Measurements from ENCODE around the gene CAPSL.
"Not testable (repeated sequence)": the region's sequence is repeated elsewhere in the genome, so short reads cannot be mapped to it uniquely, and the experiment has no call there.

CAPSL gene

DNA sequence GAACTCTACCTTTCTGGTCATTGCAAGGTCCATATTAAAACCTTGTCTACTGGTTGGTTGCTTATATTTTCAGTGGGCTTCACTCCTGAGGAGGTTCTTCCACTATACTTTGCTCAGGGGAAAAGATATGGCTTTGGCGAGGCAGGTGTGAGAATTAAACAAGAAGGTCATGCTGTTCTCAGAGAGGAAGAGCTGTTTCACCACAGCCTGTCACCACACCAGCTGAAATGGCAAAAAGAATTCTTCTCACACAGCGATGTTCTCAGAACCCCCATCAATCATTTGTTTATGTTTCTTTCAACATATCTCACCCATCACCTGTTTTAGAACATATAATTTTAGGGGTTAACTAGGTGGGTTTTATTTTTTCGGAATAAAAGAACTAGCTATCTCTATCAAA, 38.6 kb downstream of the CAPSL start:
- Histone ChIP-seq H3K4me3 (no peak overlapping the region), H3K4me1 (no peaks in the 10 kb centered on the region), H3K9me3 (peaks cover 3% of the 10 kb centered on the region; the same call in 1 of the 2 replicates), H3K36me3 (replicated peaks) (no peaks in the 10 kb centered on the region), H3K27me3 (ENCODE audit: low read depth) (no peaks in the 10 kb centered on the region)
- no peak for DNase-seq (ENCODE audit: low spot score in 2 of 2)
- in situ Hi-C loops (cut with MboI; ENCODE audit: low sequenced_read_pairs): no loop called here

DNA sequence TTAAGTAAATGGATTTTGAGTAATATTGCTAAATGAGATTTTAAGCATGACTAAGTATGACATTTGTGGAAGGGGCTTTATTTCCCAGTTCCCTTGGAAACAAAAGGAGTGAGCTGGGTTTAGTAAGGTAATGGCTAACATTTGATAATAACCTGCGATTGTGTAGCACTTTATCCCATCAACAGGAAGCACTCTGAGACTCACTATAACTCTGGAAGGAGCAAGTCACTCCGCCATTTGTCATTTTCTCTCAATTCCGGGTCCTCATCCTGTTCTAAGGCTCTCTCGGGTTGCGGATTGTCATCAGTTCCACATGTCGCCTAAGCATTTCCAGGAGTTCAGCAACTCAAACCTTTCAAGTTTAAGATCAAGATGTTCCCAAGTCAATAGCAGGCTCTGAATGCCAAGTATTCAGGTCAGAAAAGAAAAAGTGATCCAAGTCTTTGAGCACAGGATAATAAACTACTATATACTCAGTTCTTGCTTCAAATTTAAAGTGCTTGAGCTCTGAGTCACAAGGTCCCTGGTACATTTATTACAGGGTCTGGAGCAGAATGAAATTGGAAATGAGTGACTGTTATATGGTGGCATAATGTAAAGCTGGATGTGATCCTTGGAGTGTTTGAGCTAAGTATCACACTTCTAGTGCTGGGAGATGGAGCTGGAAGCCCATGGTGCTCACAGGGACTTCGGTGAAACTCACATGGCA, 39.3 kb downstream of the CAPSL start:
- Histone ChIP-seq H3K27me3 (ENCODE audit: low read depth) (no peaks in the 10 kb centered on the region), H3K4me3 (no peak overlapping the region), H3K4me1 (no peaks in the 10 kb centered on the region), H3K9me3 (peaks cover 3% of the 10 kb centered on the region; the same call in 1 of the 2 replicates), H3K36me3 (replicated peaks) (no peaks in the 10 kb centered on the region)
- in situ Hi-C loops (cut with MboI; ENCODE audit: low sequenced_read_pairs): no loop called here
- no peak for DNase-seq (ENCODE audit: low spot score in 2 of 2)

DNA sequence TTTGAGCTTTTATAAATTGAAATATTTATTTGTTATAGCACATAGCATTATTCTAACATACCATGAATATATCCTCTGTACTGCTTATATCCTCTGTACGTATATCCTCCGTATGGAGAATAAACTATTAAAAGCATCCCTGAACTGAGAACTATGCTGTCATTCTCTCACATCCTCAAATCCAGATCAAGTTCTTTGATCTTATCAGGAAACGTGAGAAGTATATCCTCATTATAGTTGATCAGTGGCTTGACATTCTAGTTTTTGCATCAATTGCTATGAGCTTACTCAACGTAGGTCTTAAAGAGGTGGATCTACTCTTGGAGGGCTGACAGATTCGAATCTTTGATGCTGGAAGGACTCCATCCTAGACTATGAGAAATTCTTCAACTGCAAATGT, 44.3 kb downstream of the CAPSL start:
- in situ Hi-C loops (cut with MboI; ENCODE audit: low sequenced_read_pairs): no loop called here
- Histone ChIP-seq H3K4me3 (no peak overlapping the region), H3K27me3 (ENCODE audit: low read depth) (no peaks in the 10 kb centered on the region), H3K36me3 (replicated peaks) (no peaks in the 10 kb centered on the region), H3K4me1 (peaks cover 6% of the 10 kb centered on the region; the same call in 1 of the 2 replicates), H3K9me3 (no peaks in the 10 kb centered on the region)
- no peak for DNase-seq (ENCODE audit: low spot score in 2 of 2)

DNA sequence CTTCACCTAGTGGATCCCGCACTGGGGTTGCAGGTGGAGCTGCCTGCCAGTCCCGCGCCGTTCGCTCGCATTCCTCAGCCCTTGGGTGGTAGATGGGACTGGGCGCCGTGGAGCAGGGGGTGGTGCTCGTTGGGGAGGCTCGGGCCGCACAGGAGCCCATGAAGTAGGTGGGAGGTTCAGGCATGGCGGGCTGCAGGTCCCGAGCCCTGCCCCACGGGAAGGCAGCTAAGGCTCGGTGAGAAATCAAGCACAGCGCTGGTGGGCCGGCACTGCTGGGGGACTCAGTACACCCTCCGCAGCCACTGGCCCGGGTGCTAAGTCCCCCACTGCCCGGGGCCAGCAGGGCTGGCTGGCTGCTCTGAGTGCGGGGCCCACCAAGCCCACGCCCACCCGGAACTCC, 45.6 kb downstream of the CAPSL start:
- H3K9me3 ChIP-seq; H3K4me3 ChIP-seq; H3K4me1 ChIP-seq; H3K36me3 ChIP-seq (replicated peaks); H3K27me3 ChIP-seq (ENCODE audit: low read depth); in situ Hi-C loops (cut with MboI; ENCODE audit: low sequenced_read_pairs); DNase-seq (ENCODE audit: low spot score in 2 of 2): not testable (repeated sequence)

DNA sequence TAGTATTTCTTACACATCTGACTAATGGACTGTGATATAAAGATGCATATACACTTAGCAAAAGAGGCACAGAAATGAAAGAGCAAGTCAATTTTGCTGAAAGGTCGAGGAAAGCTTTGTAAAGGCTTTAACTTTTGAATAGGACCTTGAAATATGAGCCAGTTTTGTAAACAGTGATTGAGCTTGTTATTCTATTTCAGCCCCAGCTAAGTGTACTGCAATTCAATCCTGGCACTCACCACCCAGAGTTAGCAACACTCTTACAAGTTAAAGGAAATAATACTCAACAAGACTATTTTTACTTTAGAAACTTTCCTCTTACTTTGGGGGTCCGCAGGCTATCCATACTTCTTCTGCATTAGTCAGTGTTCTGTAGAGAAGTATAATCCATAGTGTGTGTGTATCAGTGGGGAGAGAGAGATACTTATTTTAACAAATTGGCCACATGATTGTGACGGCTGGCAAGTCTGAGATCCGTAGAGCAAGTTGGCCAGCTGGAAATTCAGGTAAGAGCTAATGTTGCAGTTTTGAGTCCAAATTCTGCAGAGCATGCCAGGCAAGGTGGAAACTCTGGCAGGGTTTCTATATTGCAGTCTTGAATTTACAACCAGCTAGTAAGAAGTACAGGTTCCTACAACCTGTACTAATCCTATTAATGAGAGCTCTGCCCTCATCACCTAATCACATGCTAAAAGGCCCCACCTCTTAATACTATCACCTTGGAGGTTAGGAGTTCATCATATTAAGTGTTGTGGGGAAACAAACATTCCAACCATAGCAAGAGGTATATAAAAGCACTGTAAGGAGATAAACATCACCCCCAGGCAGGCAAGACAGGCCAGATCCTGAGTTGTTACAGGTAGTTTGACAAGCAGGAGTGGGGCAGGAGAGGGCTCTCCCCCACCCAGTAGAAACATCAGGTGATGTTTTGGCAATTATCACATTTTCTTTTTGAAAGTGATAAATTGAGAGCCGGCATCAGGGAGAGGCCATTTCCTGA, 48.1 kb downstream of the CAPSL start:
- in situ Hi-C loops (cut with MboI; ENCODE audit: low sequenced_read_pairs): no loop called here
- no peak for DNase-seq (ENCODE audit: low spot score in 2 of 2)
- Histone ChIP-seq H3K4me3 (no peak overlapping the region), H3K36me3 (replicated peaks) (no peaks in the 10 kb centered on the region), H3K27me3 (ENCODE audit: low read depth) (no peaks in the 10 kb centered on the region), H3K4me1 (peaks cover 6% of the 10 kb centered on the region; the same call in 1 of the 2 replicates), H3K9me3 (no peaks in the 10 kb centered on the region)

DNA sequence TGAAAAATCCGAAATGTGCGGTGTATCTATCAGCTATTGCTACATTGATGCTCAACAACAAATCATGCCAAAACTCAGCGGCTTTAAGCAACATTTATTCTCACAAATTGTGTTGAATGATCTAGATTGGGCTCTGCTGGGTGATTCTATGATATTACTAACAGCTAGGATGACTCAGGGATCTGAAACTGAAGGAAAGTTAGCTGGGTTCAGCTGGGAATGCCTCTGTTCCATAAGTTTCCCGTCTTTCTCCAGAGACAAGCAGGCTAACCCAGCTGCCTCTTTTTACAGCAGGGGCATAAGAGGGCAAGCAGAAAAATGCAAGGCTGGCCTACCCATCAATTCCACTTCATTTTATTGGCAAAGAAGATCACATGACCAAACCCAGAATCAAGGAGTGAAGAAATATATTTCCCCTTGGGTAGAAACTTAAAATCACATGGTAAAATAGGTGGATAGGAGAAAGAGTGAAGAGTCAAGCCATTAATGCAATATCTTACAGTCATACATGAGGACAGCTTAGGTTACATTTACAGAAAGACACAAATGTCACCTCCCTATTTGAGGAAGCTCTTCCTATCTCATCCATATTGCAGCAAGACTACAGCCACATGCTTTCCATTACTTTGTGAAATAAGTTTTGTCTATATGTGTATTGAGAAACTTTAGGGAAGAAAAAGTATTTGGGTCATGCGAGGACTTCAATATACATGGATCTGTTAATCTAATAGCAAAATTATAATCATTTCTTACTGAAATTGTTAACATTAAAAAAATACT, 50.9 kb downstream of the CAPSL start:
- Histone ChIP-seq H3K36me3 (replicated peaks) (no peaks in the 10 kb centered on the region), H3K27me3 (ENCODE audit: low read depth) (no peaks in the 10 kb centered on the region), H3K4me3 (no peak overlapping the region), H3K4me1 (peaks cover 6% of the 10 kb centered on the region; the same call in 1 of the 2 replicates), H3K9me3 (no peaks in the 10 kb centered on the region)
- DNase-seq (ENCODE audit: low spot score in 2 of 2): no peak
- in situ Hi-C loops (cut with MboI; ENCODE audit: low sequenced_read_pairs): no loop called here

DNA sequence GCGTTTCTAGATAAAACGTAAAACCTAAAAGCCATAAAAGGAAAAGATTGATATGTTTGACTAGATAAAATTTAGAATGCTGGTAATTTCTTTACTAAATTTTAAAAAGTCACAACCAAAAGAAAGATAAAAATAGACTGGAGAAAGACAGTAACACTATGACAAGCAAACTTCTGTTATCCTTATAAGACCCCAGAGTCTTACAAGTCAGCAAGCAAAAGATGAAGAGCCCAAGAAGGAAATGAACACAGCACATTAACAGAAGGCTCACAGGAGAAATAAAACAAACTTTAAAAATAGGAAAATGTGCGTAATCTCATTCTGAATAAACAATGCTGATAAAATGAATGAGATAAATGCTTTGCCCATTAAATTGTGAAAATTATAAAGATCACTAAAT, 52.0 kb downstream of the CAPSL start:
- no peaks in the 10 kb centered on the region for H3K9me3 ChIP-seq
- no peak overlapping the region for H3K4me3 ChIP-seq
- no peaks in the 10 kb centered on the region for H3K36me3 ChIP-seq (replicated peaks)
- DNase-seq (ENCODE audit: low spot score in 2 of 2): no peak
- in situ Hi-C loops (cut with MboI; ENCODE audit: low sequenced_read_pairs): no loop called here
- H3K27me3 ChIP-seq (ENCODE audit: low read depth): no peaks in the 10 kb centered on the region
- peaks cover 6% of the 10 kb centered on the region; the same call in 1 of the 2 replicates for H3K4me1 ChIP-seq

DNA sequence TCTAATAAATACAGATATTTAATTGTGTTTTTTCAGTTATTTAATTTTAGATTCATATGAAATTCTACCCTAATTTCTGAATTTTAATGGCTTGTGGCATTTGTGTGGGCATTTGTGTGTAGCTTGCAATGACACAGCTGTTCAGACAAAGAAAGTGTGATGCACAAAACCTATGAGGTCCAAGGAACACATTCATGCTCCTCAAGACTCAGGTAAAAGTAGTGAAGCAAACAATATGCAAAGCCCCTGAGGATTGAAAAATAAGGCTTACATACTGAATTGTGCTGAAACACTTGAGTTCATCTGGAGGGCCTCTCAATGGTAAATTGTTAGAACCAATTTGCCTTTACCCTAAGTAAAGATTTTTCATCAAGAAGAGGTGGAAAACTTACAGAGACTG, 53.6 kb downstream of the CAPSL start:
- H3K9me3 ChIP-seq: no peaks in the 10 kb centered on the region
- DNase-seq (ENCODE audit: low spot score in 2 of 2): no peak
- H3K4me3 ChIP-seq: no peak overlapping the region
- no peaks in the 10 kb centered on the region for H3K36me3 ChIP-seq (replicated peaks)
- no peaks in the 10 kb centered on the region for H3K27me3 ChIP-seq (ENCODE audit: low read depth)
- in situ Hi-C loops (cut with MboI; ENCODE audit: low sequenced_read_pairs): no loop called here
- no peaks in the 10 kb centered on the region for H3K4me1 ChIP-seq

DNA sequence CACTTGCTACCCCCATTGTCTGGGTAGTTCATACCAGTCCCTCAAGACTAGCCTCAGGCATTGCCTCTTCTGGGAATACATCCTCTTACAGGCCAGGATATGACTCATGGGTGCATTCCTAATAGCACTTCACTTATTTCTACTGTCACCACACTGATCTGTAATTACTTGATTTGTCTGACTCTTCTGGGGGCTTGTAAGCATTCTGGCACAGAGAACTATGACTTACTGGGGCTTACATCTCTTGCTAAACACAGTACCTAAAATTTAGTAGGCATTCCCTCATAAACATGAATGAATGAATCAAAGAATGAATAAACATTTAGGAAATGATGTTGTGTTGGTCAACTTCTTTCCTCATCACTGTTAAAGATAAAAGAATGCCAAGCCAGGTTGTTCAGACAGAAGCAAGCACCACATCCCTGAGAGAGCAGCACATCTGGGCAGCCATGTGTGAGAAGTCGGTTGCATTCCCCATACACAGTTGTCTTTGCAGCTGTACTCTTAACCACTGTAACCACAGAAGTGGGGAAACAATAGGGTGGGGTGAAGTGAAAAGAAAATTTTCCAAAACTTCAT, 54.1 kb downstream of the CAPSL start:
- no peaks in the 10 kb centered on the region for H3K4me1 ChIP-seq
- no peak for DNase-seq (ENCODE audit: low spot score in 2 of 2)
- H3K27me3 ChIP-seq (ENCODE audit: low read depth): no peaks in the 10 kb centered on the region
- in situ Hi-C loops (cut with MboI; ENCODE audit: low sequenced_read_pairs): no loop called here
- no peaks in the 10 kb centered on the region for H3K9me3 ChIP-seq
- no peak overlapping the region for H3K4me3 ChIP-seq
- H3K36me3 ChIP-seq (replicated peaks): no peaks in the 10 kb centered on the region

DNA sequence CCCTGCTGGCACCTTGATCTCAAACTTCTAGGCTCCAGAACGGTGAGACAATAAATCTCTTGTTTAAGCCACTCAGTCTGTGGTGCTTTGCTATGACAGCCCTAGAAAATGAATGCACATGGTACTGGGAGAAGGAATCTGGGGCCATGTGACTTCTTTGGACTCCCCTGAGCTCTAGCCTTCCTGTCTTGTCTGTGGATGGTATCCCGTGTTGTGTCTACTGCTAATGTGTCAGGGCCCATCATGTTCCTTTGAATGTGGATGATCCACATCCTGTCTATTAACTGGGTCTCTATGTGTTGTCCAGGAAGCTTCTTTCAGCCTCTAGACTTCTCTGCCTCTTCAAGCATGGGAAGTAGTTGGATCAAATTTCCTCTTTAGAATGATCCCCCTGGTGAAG, 56.7 kb downstream of the CAPSL start:
- Histone ChIP-seq H3K27me3 (ENCODE audit: low read depth) (no peaks in the 10 kb centered on the region), H3K9me3 (no peaks in the 10 kb centered on the region), H3K36me3 (replicated peaks) (no peaks in the 10 kb centered on the region), H3K4me3 (no peak overlapping the region), H3K4me1 (no peaks in the 10 kb centered on the region)
- in situ Hi-C loops (cut with MboI; ENCODE audit: low sequenced_read_pairs): no loop called here
- no peak for DNase-seq (ENCODE audit: low spot score in 2 of 2)

DNA sequence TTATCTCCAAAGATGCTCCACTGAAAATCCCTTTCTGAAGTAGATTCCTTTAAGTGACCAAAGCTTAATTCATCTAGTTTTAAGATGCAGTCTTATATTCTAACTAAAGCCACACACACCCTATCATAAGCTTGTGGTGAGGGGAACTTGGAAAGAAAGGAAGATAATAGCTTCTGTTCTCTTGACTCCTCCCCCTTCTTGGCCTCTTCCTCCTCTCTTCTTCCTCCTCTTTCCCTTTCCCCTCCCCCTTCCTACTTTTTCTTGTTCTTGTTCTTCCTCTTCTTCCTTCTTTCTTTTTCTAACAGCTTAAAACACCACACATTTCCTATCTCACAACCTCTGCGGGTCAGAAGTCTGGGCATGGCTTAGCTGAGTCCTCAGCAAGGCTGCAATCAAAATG, 58.3 kb downstream of the CAPSL start:
- Histone ChIP-seq H3K36me3 (replicated peaks) (no peaks in the 10 kb centered on the region), H3K27me3 (ENCODE audit: low read depth) (no peaks in the 10 kb centered on the region), H3K4me3 (no peak overlapping the region), H3K4me1 (no peaks in the 10 kb centered on the region), H3K9me3 (no peaks in the 10 kb centered on the region)
- in situ Hi-C loops (cut with MboI; ENCODE audit: low sequenced_read_pairs): no loop called here
- no peak for DNase-seq (ENCODE audit: low spot score in 2 of 2)

DNA sequence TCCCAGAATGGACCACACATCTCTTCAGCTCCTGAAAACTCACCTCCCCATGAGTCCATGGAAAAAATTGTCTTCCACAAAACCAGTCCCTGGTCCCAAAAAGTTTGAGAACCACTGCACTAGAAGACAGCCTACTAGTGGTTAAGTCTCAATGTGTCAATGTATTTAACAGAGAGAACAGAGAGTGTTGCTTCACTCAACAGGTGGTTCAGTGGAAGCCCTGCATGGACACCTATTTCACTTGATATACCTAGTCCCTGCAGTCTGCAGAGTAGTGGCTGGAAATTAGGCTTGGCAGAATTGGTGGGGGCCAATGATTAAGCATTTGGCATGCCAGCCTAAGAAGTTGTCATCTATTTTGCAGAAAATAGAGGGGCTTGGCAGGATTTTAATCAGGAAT, 58.8 kb downstream of the CAPSL start:
- H3K27me3 ChIP-seq (ENCODE audit: low read depth): no peaks in the 10 kb centered on the region
- no peaks in the 10 kb centered on the region for H3K9me3 ChIP-seq
- no peak overlapping the region for H3K4me3 ChIP-seq
- no peaks in the 10 kb centered on the region for H3K4me1 ChIP-seq
- no peaks in the 10 kb centered on the region for H3K36me3 ChIP-seq (replicated peaks)
- in situ Hi-C loops (cut with MboI; ENCODE audit: low sequenced_read_pairs): no loop called here
- DNase-seq (ENCODE audit: low spot score in 2 of 2): no peak

DNA sequence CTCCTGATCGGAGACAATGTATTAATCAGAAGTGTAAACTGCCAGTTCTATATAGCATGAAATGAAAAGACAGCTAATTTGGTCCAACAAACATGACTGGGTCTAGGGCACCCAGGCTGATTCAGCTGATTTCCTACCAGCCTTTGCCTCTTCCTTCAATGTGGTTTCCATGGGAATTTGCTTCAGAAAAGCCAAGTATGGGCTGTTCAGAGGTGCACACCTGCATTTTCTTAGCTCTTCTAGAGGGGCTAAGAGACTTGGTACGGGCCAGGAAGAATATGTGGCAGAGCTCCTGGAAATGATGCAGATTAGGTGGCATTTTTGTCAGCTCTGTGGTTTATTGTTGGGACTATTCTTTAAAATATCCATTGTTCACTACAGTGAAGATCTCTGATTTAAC, 59.3 kb downstream of the CAPSL start:
- Histone ChIP-seq H3K9me3 (no peaks in the 10 kb centered on the region), H3K4me1 (no peaks in the 10 kb centered on the region), H3K27me3 (ENCODE audit: low read depth) (no peaks in the 10 kb centered on the region), H3K4me3 (no peak overlapping the region), H3K36me3 (replicated peaks) (no peaks in the 10 kb centered on the region)
- in situ Hi-C loops (cut with MboI; ENCODE audit: low sequenced_read_pairs): no loop called here
- DNase-seq (ENCODE audit: low spot score in 2 of 2): no peak

All from HAP-1 (cell line).